Measurements from ENCODE around the gene CAPZB.

Gene CAPZB

GRCh38 chr1:19325958-19326747, 159.2 kb downstream of the CAPZB start:
- DNase-seq, result no peak

- DNase-seq, result no peak
Measured at GRCh38 chr1:19325368-19325957, 159.9 kb downstream of the CAPZB start.

GRCh38 chr1:19324665-19324990, 160.7 kb downstream of the CAPZB start:
- DNase-seq, result no peak

- DNase-seq, result no peak
Measured at GRCh38 chr1:19323987-19324664, 161.2 kb downstream of the CAPZB start.

- no peak for DNase-seq
Measured at GRCh38 chr1:19322481-19322880, 162.9 kb downstream of the CAPZB start.

GRCh38 chr1:19321071-19321470, 164.3 kb downstream of the CAPZB start:
- no peak for DNase-seq

GRCh38 chr1:19319196-19319595, 166.1 kb downstream of the CAPZB start:
- no peak for DNase-seq

- no peak for DNase-seq
Measured at GRCh38 chr1:19317126-19317910, 168.0 kb downstream of the CAPZB start.

- DNase-seq, result peak; percentile 58
Measured at GRCh38 chr1:19315378-19316198, 169.8 kb downstream of the CAPZB start.

GRCh38 chr1:19313961-19314882, 171.1 kb downstream of the CAPZB start:
- DNase-seq, result no peak

GRCh38 chr1:19313636-19313959, 171.7 kb downstream of the CAPZB start:
- DNase-seq, result no peak

GRCh38 chr1:19312782-19313635, 172.3 kb downstream of the CAPZB start:
- no peak for DNase-seq

- peak; percentile 91 for DNase-seq
Measured at GRCh38 chr1:19311931-19312781, 173.2 kb downstream of the CAPZB start, which contains the start of the genes AKR7A2 and SLC66A1. Gene AKR7A2 (minus strand): TSS chr1:19312144. CDS start chr1:19312124, 20 bp downstream. Gene SLC66A1 (plus strand): TSS chr1:19312326. CDS start chr1:19317678, 5,352 bp downstream.

GRCh38 chr1:19311503-19311930, 173.8 kb downstream of the CAPZB start:
- DNase-seq, result no peak

GRCh38 chr1:19310720-19311502, 174.4 kb downstream of the CAPZB start:
- no peak for DNase-seq

GRCh38 chr1:19310061-19310460, 175.3 kb downstream of the CAPZB start:
- no peak for DNase-seq

GRCh38 chr1:19309123-19309813, 176.1 kb downstream of the CAPZB start:
- peak; percentile 62 for DNase-seq

Measured in fibroblast of skin of abdomen (primary cell).